ENCODE data around the gene USF3. TPM values are rescaled to one million over a fixed set of nuclear protein-coding genes. Genes with fewer than 3 reads are reported as not detected.

Gene USF3
- total RNA-seq, 1 experiment from 2014 or later, result 10.9 TPM

DNA sequence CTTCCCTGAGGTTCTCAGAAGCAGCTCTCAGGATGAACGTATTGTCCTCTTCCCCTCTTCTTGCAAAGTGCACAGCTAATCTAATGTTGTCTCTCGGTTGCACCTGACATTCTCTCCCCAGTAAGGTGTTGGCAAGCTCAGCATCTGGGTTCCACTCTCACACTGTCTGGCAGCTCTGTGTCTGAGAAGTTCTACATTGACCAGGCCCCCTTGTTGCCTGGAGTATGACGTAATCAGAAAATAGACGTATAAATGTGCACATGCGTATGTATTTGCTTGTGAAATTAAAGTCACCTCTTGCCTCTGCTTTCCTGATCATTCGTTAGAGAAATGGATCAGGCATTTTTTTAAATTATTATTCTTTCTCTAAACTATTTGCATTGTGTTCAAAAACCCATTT, 67.7 kb downstream of the USF3 start:
- Mint-ChIP-seq H3K4me1 (ENCODE audit: low read depth, unreplicated experiment) (peaks cover 9% of the 10 kb centered on the region), H3K36me3 (ENCODE audit: insufficient read depth, unreplicated experiment) (no peaks in the 10 kb centered on the region), H3K4me3 (ENCODE audit: unreplicated experiment) (no peak overlapping the region), H3K9me3 (ENCODE audit: unreplicated experiment) (no peaks in the 10 kb centered on the region), H3K27ac (ENCODE audit: unreplicated experiment) (no peak overlapping the region), H3K27me3 (ENCODE audit: insufficient read depth, unreplicated experiment) (peaks cover 8% of the 10 kb centered on the region)
- ChIA-PET POLR2A (no interaction called here), CTCF (no interaction called here)
- TF ChIP-seq, protein P1, sequence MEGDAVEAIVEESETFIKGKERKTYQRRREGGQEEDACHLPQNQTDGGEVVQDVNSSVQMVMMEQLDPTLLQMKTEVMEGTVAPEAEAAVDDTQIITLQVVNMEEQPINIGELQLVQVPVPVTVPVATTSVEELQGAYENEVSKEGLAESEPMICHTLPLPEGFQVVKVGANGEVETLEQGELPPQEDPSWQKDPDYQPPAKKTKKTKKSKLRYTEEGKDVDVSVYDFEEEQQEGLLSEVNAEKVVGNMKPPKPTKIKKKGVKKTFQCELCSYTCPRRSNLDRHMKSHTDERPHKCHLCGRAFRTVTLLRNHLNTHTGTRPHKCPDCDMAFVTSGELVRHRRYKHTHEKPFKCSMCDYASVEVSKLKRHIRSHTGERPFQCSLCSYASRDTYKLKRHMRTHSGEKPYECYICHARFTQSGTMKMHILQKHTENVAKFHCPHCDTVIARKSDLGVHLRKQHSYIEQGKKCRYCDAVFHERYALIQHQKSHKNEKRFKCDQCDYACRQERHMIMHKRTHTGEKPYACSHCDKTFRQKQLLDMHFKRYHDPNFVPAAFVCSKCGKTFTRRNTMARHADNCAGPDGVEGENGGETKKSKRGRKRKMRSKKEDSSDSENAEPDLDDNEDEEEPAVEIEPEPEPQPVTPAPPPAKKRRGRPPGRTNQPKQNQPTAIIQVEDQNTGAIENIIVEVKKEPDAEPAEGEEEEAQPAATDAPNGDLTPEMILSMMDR (IDR thresholded peaks at IDR 0.05; ENCODE audit: insufficient read depth in 1 of 2, low read depth in 1 of 2, low read length in 1 of 2, severe bottlenecking in 1 of 2, unreplicated experiment in 1 of 2), result no peak
- H3K9me3 ChIP-seq, result no peaks in the 10 kb centered on the region
- DNase-seq, result no peak
- H3K36me3 ChIP-seq (ENCODE audit: control insufficient read depth, insufficient read depth, low read length), result no peaks in the 10 kb centered on the region
- H3K4me1 ChIP-seq, result peaks cover 5% of the 10 kb centered on the region; the same call in 1 of the 2 replicates
- BruUV-seq (replicated peaks), result no TSS peak
- intact Hi-C loops (cut with micrococcal nuclease; ENCODE audit: unreplicated experiment), result loop anchor here (10.0 kb wide), 1 partner anchor 494 kb away; no protein-coding TSS in a partner anchor
- no peaks in the 10 kb centered on the region for H3K27me3 ChIP-seq (replicated peaks; ENCODE audit: control insufficient read depth, insufficient read depth, low read length)
- no peak overlapping the region for H3K4me3 ChIP-seq (ENCODE audit: low read depth, low read length)

DNA sequence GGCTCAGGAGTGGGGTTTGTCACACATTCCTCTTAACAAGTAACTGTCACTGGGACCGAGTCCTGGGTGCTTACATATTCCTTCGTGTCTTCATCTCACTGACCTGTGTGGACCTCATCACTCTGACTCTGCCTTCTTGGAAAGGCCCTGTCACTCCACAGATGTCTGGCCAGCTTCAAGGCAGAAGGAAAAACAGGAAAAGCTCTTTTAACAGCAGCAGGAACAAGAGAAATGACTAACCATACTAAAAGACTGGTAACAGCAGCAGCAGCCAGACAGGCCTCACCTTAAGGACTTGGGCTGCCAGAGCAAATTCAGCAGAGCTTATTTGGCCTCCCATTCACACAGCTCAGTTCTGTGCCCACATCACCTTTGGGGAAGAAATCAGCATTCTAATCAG, 68.1 kb downstream of the USF3 start:
- Histone ChIP-seq H3K27me3 (replicated peaks; ENCODE audit: control insufficient read depth, insufficient read depth, low read length) (no peaks in the 10 kb centered on the region), H3K9me3 (no peaks in the 10 kb centered on the region), H3K4me1 (peaks cover 5% of the 10 kb centered on the region; the same call in 1 of the 2 replicates), H3K36me3 (ENCODE audit: control insufficient read depth, insufficient read depth, low read length) (no peaks in the 10 kb centered on the region), H3K4me3 (ENCODE audit: low read depth, low read length) (no peak overlapping the region)
- no peaks in the 10 kb centered on the region for H3K9me3 Mint-ChIP-seq (ENCODE audit: unreplicated experiment)
- CTCF ChIA-PET, result no interaction called here
- POLR2A ChIA-PET, result no interaction called here
- H3K36me3 Mint-ChIP-seq (ENCODE audit: insufficient read depth, unreplicated experiment), result no peaks in the 10 kb centered on the region
- no peak overlapping the region for H3K4me3 Mint-ChIP-seq (ENCODE audit: unreplicated experiment)
- BruUV-seq (replicated peaks), result no TSS peak
- TF ChIP-seq, protein P1 (IDR thresholded peaks at IDR 0.05; ENCODE audit: insufficient read depth in 1 of 2, low read depth in 1 of 2, low read length in 1 of 2, severe bottlenecking in 1 of 2, unreplicated experiment in 1 of 2), result no peak
- peaks cover 8% of the 10 kb centered on the region for H3K27me3 Mint-ChIP-seq (ENCODE audit: insufficient read depth, unreplicated experiment)
- H3K27ac Mint-ChIP-seq (ENCODE audit: unreplicated experiment), result no peak overlapping the region
- peaks cover 9% of the 10 kb centered on the region for H3K4me1 Mint-ChIP-seq (ENCODE audit: low read depth, unreplicated experiment)
- intact Hi-C loops (cut with micrococcal nuclease; ENCODE audit: unreplicated experiment), result loop anchor here (10.0 kb wide), 1 partner anchor 494 kb away; no protein-coding TSS in a partner anchor
- DNase-seq, result no peak

DNA sequence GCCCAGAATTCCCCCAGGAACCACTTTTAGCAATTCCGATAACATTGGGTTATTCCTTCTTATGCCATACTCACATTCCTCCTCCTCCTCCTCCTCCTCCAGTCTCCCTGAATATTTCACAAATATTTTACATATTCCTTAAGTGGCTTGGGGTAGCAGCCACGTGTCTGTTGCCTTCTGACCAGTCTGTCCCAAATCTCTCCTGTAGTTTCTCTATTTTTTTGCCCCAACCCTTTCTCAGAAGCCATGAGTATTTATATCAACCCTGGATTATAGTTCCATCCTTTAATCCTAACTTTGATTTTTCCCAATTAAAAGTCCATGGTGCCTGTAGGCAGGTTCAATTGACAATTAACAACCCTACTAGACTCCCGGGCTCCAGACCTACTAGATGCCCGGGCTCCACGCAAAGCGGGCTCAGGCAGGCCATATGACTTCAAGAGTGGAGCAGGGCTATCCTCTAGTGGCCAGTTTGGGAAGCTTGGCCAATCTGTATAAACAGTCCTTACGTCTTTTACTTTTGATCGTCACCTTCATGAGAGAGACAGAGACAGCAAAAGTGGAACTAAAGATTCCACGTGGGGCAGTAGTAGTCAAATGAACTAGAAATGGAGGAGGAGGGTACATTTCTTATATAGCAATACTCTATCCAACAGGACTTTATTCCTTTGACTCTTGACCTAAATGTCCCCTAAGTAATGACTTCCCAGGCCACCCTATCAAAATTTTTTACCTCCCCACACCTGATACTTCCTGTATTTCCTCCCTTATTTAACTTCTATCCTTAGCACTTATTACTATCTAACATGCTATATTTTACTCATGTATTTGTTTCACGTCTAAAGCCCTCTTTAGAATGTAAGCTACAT, 69.7 kb downstream of the USF3 start:
- DNase-seq, result peak; percentile 62 to 71
- TF ChIP-seq, protein P1 (IDR thresholded peaks at IDR 0.05; ENCODE audit: insufficient read depth in 1 of 2, low read depth in 1 of 2, low read length in 1 of 2, severe bottlenecking in 1 of 2, unreplicated experiment in 1 of 2), result peak; percentile 78 to 95
- POLR2A ChIA-PET, result no interaction called here
- CTCF ChIA-PET, result interaction anchor here (0.9 to 1.4 kb wide), 3 partner anchors 112 to 133 kb away, joined by 3 to 10 read pairs (median 4); partner anchors contain the start of gene SPICE1
- H3K27me3 ChIP-seq (replicated peaks; ENCODE audit: control insufficient read depth, insufficient read depth, low read length), result no peaks in the 10 kb centered on the region
- Mint-ChIP-seq H3K27ac (ENCODE audit: unreplicated experiment) (no peak overlapping the region), H3K9me3 (ENCODE audit: unreplicated experiment) (no peaks in the 10 kb centered on the region), H3K4me3 (ENCODE audit: unreplicated experiment) (no peak overlapping the region), H3K36me3 (ENCODE audit: insufficient read depth, unreplicated experiment) (no peaks in the 10 kb centered on the region), H3K4me1 (ENCODE audit: low read depth, unreplicated experiment) (peaks cover 9% of the 10 kb centered on the region), H3K27me3 (ENCODE audit: insufficient read depth, unreplicated experiment) (peaks cover 8% of the 10 kb centered on the region)
- no TSS peak for BruUV-seq (replicated peaks)
- no peaks in the 10 kb centered on the region for H3K9me3 ChIP-seq
- H3K4me3 ChIP-seq (ENCODE audit: low read depth, low read length), result no peak overlapping the region
- peaks cover 5% of the 10 kb centered on the region; the same call in 1 of the 2 replicates for H3K4me1 ChIP-seq
- intact Hi-C loops (cut with micrococcal nuclease; ENCODE audit: unreplicated experiment), result loop anchor here (1.0 to 10.0 kb wide), 7 partner anchors 48 to 575 kb away; no protein-coding TSS in a partner anchor
- no peaks in the 10 kb centered on the region for H3K36me3 ChIP-seq (ENCODE audit: control insufficient read depth, insufficient read depth, low read length)
